OCI-LY7 (cell line): ENCODE results near the gene HEATR5A. TPM values are rescaled to one million over a fixed set of nuclear protein-coding genes. Genes with fewer than 3 reads are reported as not detected.

Experiments used
- BruUV-seq: library from RNA; stranded (reverse); fragments of 400-500 nt; replicated peaks from 2 replicates; lab custom pipeline; 2021; lab: Mats Ljungman, UMichigan
- CTCF ChIA-PET: fragments of 300-600 bp; sonication (Branson Sonifier 250); formaldehyde crosslinking; loops from one replicate; lab custom pipeline; 2022; ENCODE audit warnings: antibody characterized with exemption; ENCODE audit not compliant: unreplicated experiment; lab: Charles Lee
- POLR2A ChIA-PET: fragments of 300-600 bp; sonication (Branson Sonifier 250); formaldehyde crosslinking; loops from one replicate; lab custom pipeline; 2022; ENCODE audit warnings: antibody characterized with exemption; lab: Charles Lee
- DNase-seq: peaks from one replicate; pipeline ENCODE4 v3.0.0-alpha.2; 2015; ENCODE audit warnings: low spot score
- H2AFZ ChIP-seq: fragments of 200-600 bp; sonication (generic), shearing (Covaris generic); 2 replicates; pipeline ENCODE4 v1.6.1; 2014; ENCODE audit warnings: mild to moderate bottlenecking, antibody characterized with exemption, low read length, moderate library complexity
- H3K27ac ChIP-seq: fragments of 200-600 bp; sonication (generic); 2 replicates; pipeline ENCODE4 v1.5.1; 2014; ENCODE audit warnings: mixed run types, low read depth, mild to moderate bottlenecking, moderate library complexity, low read length, inconsistent platforms; ENCODE audit not compliant: poor library complexity, severe bottlenecking
- H3K36me3 ChIP-seq: fragments of 200-600 bp; sonication (generic); 2 replicates; pipeline ENCODE4 v1.6.1; 2014; ENCODE audit warnings: mild to moderate bottlenecking, antibody characterized with exemption, low read length, moderate library complexity, mixed read lengths; ENCODE audit not compliant: insufficient read depth
- H3K4me1 ChIP-seq: fragments of 200-600 bp; sonication (generic); 2 replicates; pipeline ENCODE4 v1.5.1; 2014; ENCODE audit warnings: mild to moderate bottlenecking, low read length; ENCODE audit not compliant: insufficient read depth, poor library complexity, severe bottlenecking
- H3K4me2 ChIP-seq: fragments of 200-600 bp; sonication (generic); 2 replicates; pipeline ENCODE4 v1.6.1; 2014; ENCODE audit warnings: mild to moderate bottlenecking, low read length
- H3K4me3 ChIP-seq: fragments of 200-600 bp; sonication (generic); 2 replicates; pipeline ENCODE4 v1.5.1; 2014; ENCODE audit warnings: mild to moderate bottlenecking, low read depth, low read length; ENCODE audit not compliant: poor library complexity, severe bottlenecking
- H3K79me2 ChIP-seq: fragments of 200-600 bp; sonication (generic); 2 replicates; pipeline ENCODE4 v1.6.1; 2016; ENCODE audit warnings: low read depth, mild to moderate bottlenecking, low read length, moderate library complexity, mixed read lengths; ENCODE audit not compliant: insufficient read depth
- H3K9me2 ChIP-seq: fragments of 200-600 bp; sonication (generic); 2 replicates; pipeline ENCODE4 v1.6.1; 2016; ENCODE audit warnings: mild to moderate bottlenecking, low read length, mixed read lengths; ENCODE audit not compliant: insufficient read depth
- H3K9me3 ChIP-seq: fragments of 200-600 bp; sonication (generic); 2 replicates; pipeline ENCODE4 v1.6.1; 2014; ENCODE audit warnings: mild to moderate bottlenecking, mixed run types, low read length, mixed read lengths
- H4K20me1 ChIP-seq: fragments of 200-600 bp; sonication (generic); 2 replicates; pipeline ENCODE4 v1.6.1; 2014; ENCODE audit warnings: mild to moderate bottlenecking, antibody characterized with exemption, low read length, moderate library complexity, mixed read lengths; ENCODE audit not compliant: insufficient read depth
- EZH2phosphoT487 ChIP-seq: fragments of 200-600 bp; sonication (generic); IDR thresholded peaks from 2 replicates; pipeline ENCODE4 v1.6.1; 2018; ENCODE audit warnings: low read depth, borderline replicate concordance, mild to moderate bottlenecking, mixed run types, antibody characterized with exemption, low read length, moderate library complexity, mixed read lengths
- intact Hi-C: fragments of 100-400 bp; cut with micrococcal nuclease; formaldehyde crosslinking; loops from one replicate; pipeline ENCODE4 v1.10.0; 2022; ENCODE audit not compliant: unreplicated experiment
- total RNA-seq, 2 experiments: library from RNA; depleted of rRNA in 1 of 2; stranded (reverse); fragments of >200 nt in 1 of 2; shearing (Covaris generic) in 1 of 2; gene quantifications; 2 replicates each; pipeline ENCODE4 v1.2.3, GENCODE V29; 2014 to 2022
- TF ChIP-seq, protein P1 (sequence below): fragments of 200-600 bp; sonication (generic); conservative IDR thresholded peaks from 2 replicates; pipeline ENCODE4 v1.5.1; 2014; ENCODE audit warnings: mild to moderate bottlenecking, antibody characterized with exemption, low read length, moderate library complexity, mixed read lengths

Gene HEATR5A
- total RNA-seq, 2 experiments from 2014 or later = 12.0 to 16.2 TPM

DNA sequence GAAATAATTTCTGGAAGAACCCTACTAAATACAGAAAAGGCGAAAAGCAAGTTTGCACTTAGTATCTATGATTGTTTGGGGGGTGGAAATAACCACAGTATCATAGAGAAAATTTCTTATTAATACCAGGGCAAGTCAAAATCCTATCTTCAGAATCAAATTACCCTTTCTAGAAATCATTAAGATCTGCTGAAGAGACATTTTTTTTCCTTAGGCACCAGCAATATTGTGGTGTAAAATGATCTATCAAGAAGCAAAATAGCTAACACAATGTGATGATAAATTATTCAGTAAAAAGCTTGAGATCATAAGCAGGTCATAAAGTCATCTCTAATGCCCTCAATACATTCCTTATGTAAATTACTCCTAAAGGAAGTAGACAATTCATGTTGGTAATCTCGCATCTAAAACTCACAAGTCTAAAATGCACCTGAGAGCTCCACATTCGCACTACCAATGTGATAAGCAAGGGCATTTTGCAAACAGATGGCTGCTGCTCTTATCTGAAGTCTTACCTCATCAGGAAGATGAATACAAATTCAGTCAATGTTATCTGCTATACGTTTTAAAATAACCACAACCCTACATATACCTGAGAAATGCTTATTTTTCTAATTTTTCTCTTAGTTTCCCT is 14.6 kb downstream of the HEATR5A start:
- Histone ChIP-seq H3K4me3 (no peak overlapping the region), H3K4me2 (no peak overlapping the region), H3K79me2 (no peaks in the 10 kb centered on the region), H3K9me3 (no peaks in the 10 kb centered on the region), H3K27ac (no peak overlapping the region), H3K4me1 (peaks cover 9% of the 10 kb centered on the region), H4K20me1 (no peaks in the 10 kb centered on the region), H2AFZ (no peak overlapping the region), H3K36me3 (0 out of 2 replicates have a peak, but pooled peaks cover 9% of the 10 kb centered on the region), H3K9me2 (no peaks in the 10 kb centered on the region)
- intact Hi-C loops = no loop called here
- DNase-seq = no peak
- BruUV-seq = no TSS peak
- POLR2A ChIA-PET = interaction anchor here (0.7 to 1.0 kb wide), 4 partner anchors 11 to 196 kb away, joined by 3 to 5 read pairs (median 4); partner anchors contain the start of gene DTD2
- CTCF ChIA-PET = no interaction called here
- TF ChIP-seq, protein P1, sequence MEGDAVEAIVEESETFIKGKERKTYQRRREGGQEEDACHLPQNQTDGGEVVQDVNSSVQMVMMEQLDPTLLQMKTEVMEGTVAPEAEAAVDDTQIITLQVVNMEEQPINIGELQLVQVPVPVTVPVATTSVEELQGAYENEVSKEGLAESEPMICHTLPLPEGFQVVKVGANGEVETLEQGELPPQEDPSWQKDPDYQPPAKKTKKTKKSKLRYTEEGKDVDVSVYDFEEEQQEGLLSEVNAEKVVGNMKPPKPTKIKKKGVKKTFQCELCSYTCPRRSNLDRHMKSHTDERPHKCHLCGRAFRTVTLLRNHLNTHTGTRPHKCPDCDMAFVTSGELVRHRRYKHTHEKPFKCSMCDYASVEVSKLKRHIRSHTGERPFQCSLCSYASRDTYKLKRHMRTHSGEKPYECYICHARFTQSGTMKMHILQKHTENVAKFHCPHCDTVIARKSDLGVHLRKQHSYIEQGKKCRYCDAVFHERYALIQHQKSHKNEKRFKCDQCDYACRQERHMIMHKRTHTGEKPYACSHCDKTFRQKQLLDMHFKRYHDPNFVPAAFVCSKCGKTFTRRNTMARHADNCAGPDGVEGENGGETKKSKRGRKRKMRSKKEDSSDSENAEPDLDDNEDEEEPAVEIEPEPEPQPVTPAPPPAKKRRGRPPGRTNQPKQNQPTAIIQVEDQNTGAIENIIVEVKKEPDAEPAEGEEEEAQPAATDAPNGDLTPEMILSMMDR = no peak
- TF ChIP-seq EZH2phosphoT487 = no peak

DNA sequence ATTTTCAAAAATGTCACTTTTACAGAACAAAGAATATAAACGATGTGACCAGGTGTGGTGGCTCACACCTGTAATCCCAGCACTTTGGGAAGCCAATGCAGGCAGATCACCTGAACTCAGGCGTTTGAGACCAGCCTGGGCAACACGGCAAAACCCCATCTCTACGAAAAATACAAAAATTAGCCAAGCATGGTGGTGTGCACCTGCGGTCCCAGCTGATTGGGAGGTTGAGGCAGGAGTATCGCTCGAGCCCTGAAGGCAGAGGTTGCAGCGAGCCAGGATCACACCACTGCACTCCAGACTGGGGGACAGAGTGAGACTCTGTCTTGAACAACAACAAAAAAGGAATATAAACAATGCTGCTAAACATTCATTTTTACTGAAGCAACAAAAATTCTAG is 15.2 kb downstream of the HEATR5A start:
- H3K36me3 ChIP-seq = peaks cover 11% of the 10 kb centered on the region; the same call in 1 of the 2 replicates
- no peak overlapping the region for H3K4me2 ChIP-seq
- H3K9me2 ChIP-seq = no peaks in the 10 kb centered on the region
- no peaks in the 10 kb centered on the region for H4K20me1 ChIP-seq
- ChIA-PET CTCF (no interaction called here), POLR2A (interaction anchor here (0.7 to 0.9 kb wide), 2 partner anchors 11 to 53 kb away, joined by 4 to 5 read pairs; partner anchors contain the start of gene DTD2)
- TF ChIP-seq, protein P1 = no peak
- no peak for TF ChIP-seq EZH2phosphoT487
- no peak overlapping the region for H2AFZ ChIP-seq
- no peaks in the 10 kb centered on the region for H3K9me3 ChIP-seq
- no peak overlapping the region for H3K27ac ChIP-seq
- intact Hi-C loops = no loop called here
- no TSS peak for BruUV-seq
- no peaks in the 10 kb centered on the region for H3K79me2 ChIP-seq
- no peak overlapping the region for H3K4me3 ChIP-seq
- DNase-seq = no peak
- H3K4me1 ChIP-seq = peaks cover 3% of the 10 kb centered on the region

DNA sequence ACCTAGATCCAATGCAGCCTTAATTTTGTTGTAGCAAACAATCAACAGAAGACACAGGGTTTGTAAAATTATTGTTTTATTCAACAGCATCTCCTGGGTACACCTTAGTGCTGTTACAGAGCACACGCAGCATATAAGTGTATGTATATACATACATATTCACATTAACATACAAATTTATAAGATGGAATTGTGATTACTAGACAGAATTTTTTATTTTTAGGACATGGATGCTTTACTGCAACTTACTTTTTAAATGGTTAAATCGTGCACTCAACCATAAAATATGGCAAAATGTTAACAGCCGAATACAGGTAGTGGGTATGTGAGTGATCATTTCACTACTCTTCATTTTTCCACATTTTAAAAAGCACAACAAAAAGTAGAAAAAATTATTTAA is 16.6 kb downstream of the HEATR5A start:
- H4K20me1 ChIP-seq = no peaks in the 10 kb centered on the region
- DNase-seq = no peak
- ChIA-PET POLR2A (interaction anchor here (0.6 kb wide), 1 partner anchor 59 kb away, joined by 3 read pairs; no protein-coding TSS in a partner anchor), CTCF (no interaction called here)
- no peak overlapping the region for H3K4me3 ChIP-seq
- no peak overlapping the region for H2AFZ ChIP-seq
- no peaks in the 10 kb centered on the region for H3K9me3 ChIP-seq
- peaks cover 16% of the 10 kb centered on the region; the same call in 1 of the 2 replicates for H3K36me3 ChIP-seq
- H3K4me2 ChIP-seq = no peak overlapping the region
- no peaks in the 10 kb centered on the region for H3K4me1 ChIP-seq
- no peaks in the 10 kb centered on the region for H3K79me2 ChIP-seq
- H3K27ac ChIP-seq = no peak overlapping the region
- intact Hi-C loops = no loop called here
- TF ChIP-seq, protein P1 = no peak
- no peak for TF ChIP-seq EZH2phosphoT487
- no TSS peak for BruUV-seq
- no peaks in the 10 kb centered on the region for H3K9me2 ChIP-seq
